B cell (primary cell): Measurements from ENCODE around the gene STARD6.

ENCODE experiments used
- CTCF ChIP-seq: fragments of 200-600 bp; IDR thresholded peaks from one replicate; pipeline ENCODE4 v1.8.0; 2022; ENCODE audit warnings: antibody characterized with exemption, mild to moderate bottlenecking
- EZH2 ChIP-seq: IDR thresholded peaks from 2 replicates; pipeline ENCODE4 v1.6.1; 2012; ENCODE audit warnings: borderline replicate concordance, low read depth, mild to moderate bottlenecking, moderate library complexity, low read length; ENCODE audit not compliant: insufficient read depth, poor library complexity, severe bottlenecking

- no peak for TF ChIP-seq CTCF
- no peak for TF ChIP-seq EZH2
Observed at GRCh38 chr18:54405290-54405689, 47.6 kb upstream of the STARD6 start.
